ENCODE results near the gene NACC2.

Gene NACC2

DNA sequence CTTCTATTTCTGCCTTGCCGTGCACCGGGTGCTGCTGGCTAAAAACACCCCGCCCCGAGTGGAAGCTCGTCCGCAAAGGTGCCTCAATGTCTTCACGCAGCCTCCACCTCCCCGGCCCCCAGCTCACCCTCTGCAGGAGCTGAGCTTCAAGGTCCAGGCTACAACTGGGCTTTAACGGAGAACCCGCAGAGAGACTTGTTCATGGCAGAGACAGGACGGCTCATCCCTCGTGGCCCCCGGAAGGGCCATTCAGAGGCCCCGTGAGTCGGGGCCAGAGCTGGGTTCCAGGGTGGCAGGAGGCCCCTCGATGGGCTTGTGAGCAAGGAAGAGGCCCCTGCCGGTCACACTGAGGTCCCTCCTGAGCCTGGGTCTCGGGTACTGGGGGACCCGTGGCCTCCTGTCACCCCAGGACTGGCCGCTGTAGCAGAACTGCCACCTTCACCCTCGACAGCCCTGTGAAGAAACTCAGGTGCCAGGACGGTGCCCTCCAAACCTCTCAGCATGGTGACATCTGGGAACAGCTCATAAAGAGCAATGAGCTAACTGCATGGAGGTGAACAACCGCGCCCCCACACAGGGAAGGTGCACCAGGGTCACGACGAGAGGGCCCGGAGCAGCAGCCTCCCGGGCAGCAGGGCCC, 75.9 kb downstream of the NACC2 start:
- peaks cover 0 to 27% of the 10 kb centered on the region in 2 donors for H3K4me1 ChIP-seq (ENCODE audit: control insufficient read depth in 1 of 2, insufficient read depth in 2 of 2, low read length in 2 of 2)
- H3K4me3 ChIP-seq (ENCODE audit: low read depth in 1 of 2, low read length in 2 of 2), result no peak overlapping the region
- no peak overlapping the region for H3K27ac ChIP-seq (ENCODE audit: low read length)
- no peaks in the 10 kb centered on the region for H3K27me3 ChIP-seq (ENCODE audit: low read depth, low read length)
- no peaks in the 10 kb centered on the region for H3K9me3 ChIP-seq (ENCODE audit: control insufficient read depth in 1 of 2, low read length in 2 of 2)
- peaks cover 0 to 10% of the 10 kb centered on the region in 2 donors for H3K36me3 ChIP-seq (ENCODE audit: control insufficient read depth in 1 of 2, insufficient read depth in 2 of 2, low read length in 2 of 2)

DNA sequence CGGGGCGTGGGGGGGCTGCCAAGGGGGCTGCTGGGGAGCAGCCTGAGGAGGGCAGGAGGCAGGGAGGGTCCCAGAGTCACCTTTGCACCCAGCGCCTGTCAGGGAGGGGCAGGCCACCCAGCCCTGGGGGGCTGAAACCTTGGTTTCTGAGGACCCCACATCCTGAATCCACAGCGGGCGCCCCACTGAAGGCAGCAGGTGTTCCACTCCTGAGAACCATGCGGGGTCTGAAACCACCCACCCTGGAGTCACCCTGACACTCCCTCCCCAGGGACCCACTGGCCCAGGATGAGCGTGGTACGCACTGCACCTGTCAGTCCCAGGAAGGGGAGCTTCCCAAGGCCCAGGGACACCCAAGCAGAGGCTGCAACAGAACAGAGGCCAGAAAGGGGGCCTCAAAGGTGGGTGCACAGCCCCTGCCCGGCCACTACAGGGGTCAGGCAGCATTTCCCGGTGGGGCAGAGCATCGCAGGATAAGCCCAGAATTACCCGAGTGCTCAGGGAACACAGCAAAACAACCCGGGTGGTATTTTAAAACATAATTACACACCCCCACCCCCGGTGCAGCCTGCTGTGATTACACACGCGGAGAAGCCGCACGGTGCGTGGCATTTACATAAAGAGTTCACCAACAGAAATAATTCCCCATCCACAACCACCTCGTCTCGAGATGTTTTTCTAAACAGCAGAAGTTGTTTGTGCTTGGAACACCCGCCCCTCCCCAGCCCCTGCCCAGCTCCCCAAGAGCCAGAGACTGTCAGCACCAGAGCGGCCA, 76.6 kb downstream of the NACC2 start:
- Histone ChIP-seq H3K27ac (ENCODE audit: low read length) (no peak overlapping the region), H3K4me3 (ENCODE audit: low read depth in 1 of 2, low read length in 2 of 2) (no peak overlapping the region), H3K27me3 (ENCODE audit: low read depth, low read length) (no peaks in the 10 kb centered on the region), H3K9me3 (ENCODE audit: control insufficient read depth in 1 of 2, low read length in 2 of 2) (no peaks in the 10 kb centered on the region), H3K36me3 (ENCODE audit: control insufficient read depth in 1 of 2, insufficient read depth in 2 of 2, low read length in 2 of 2) (peaks cover 0 to 14% of the 10 kb centered on the region in 2 donors), H3K4me1 (ENCODE audit: control insufficient read depth in 1 of 2, insufficient read depth in 2 of 2, low read length in 2 of 2) (peaks cover 0 to 20% of the 10 kb centered on the region in 2 donors)

- H3K27me3 ChIP-seq (ENCODE audit: low read depth, low read length), result no peaks in the 10 kb centered on the region
- peaks cover 0 to 17% of the 10 kb centered on the region in 2 donors for H3K36me3 ChIP-seq (ENCODE audit: control insufficient read depth in 1 of 2, insufficient read depth in 2 of 2, low read length in 2 of 2)
- peaks cover 0 to 21% of the 10 kb centered on the region in 2 donors for H3K4me1 ChIP-seq (ENCODE audit: control insufficient read depth in 1 of 2, insufficient read depth in 2 of 2, low read length in 2 of 2)
- no peak overlapping the region for H3K4me3 ChIP-seq (ENCODE audit: low read depth in 1 of 2, low read length in 2 of 2)
- H3K9me3 ChIP-seq (ENCODE audit: control insufficient read depth in 1 of 2, low read length in 2 of 2), result no peaks in the 10 kb centered on the region
- no peak overlapping the region for H3K27ac ChIP-seq (ENCODE audit: low read length)
Observed at GRCh38 chr9:136017289-136018190, 77.5 kb downstream of the NACC2 start.

- no peaks in the 10 kb centered on the region for H3K9me3 ChIP-seq (ENCODE audit: control insufficient read depth in 1 of 2, low read length in 2 of 2)
- no peak overlapping the region for H3K4me3 ChIP-seq (ENCODE audit: low read depth in 1 of 2, low read length in 2 of 2)
- H3K36me3 ChIP-seq (ENCODE audit: control insufficient read depth in 1 of 2, insufficient read depth in 2 of 2, low read length in 2 of 2), result peaks cover 0 to 15% of the 10 kb centered on the region in 2 donors
- H3K27ac ChIP-seq (ENCODE audit: low read length), result no peak overlapping the region
- H3K4me1 ChIP-seq (ENCODE audit: control insufficient read depth in 1 of 2, insufficient read depth in 2 of 2, low read length in 2 of 2), result peaks cover 0 to 29% of the 10 kb centered on the region in 2 donors
- no peaks in the 10 kb centered on the region for H3K27me3 ChIP-seq (ENCODE audit: low read depth, low read length)
Observed at GRCh38 chr9:136016572-136017288, 78.4 kb downstream of the NACC2 start.

DNA sequence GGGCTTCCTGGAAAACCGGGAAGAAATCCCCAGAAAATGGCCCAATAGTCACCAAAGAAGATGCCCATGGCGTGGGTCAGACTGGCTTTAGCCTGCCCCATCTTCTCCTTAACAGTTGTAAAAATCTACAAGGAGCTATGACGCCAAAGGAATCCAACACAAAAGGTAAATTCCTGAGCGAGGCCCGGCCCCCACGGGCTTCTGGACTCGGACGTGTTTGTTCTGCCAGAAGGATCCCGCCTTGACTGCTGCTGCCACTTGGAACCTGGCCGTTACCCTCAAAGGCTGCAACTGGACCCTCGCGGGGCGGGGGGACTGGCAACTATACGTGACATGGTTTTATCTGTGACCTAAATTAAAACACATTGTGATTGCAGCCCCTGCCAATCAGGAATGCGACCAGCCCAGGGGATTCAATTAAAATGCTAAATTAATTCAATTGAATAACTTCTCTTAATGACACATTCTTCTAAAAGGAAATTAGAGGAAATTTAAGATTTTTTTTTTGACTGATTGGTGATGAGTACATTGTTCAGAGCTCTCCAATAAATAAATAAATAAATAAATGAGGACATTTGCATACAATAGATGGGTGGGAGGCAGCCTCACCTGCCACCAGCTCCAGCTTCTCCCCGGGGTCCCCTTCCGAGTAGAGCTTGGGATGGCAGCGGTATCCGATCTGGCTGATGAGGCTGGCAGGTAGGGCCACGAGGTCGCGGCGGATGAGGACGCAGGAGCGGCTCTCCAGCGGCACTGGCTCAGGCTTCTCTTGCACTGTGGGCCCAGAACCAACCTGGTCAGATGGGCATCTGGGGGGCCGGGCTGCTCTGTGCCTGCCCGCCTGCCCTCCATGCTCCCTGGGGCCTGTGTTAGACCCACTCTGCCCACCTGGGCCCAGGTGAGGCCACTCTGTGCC, 79.2 kb downstream of the NACC2 start:
- Histone ChIP-seq H3K4me1 (ENCODE audit: control insufficient read depth in 1 of 2, insufficient read depth in 2 of 2, low read length in 2 of 2) (peaks cover 0 to 34% of the 10 kb centered on the region in 2 donors), H3K9me3 (ENCODE audit: control insufficient read depth in 1 of 2, low read length in 2 of 2) (no peaks in the 10 kb centered on the region), H3K36me3 (ENCODE audit: control insufficient read depth in 1 of 2, insufficient read depth in 2 of 2, low read length in 2 of 2) (peaks cover 2 to 24% of the 10 kb centered on the region in 2 donors), H3K27ac (ENCODE audit: low read length) (no peak overlapping the region), H3K4me3 (ENCODE audit: low read depth in 1 of 2, low read length in 2 of 2) (no peak overlapping the region), H3K27me3 (ENCODE audit: low read depth, low read length) (no peaks in the 10 kb centered on the region)

DNA sequence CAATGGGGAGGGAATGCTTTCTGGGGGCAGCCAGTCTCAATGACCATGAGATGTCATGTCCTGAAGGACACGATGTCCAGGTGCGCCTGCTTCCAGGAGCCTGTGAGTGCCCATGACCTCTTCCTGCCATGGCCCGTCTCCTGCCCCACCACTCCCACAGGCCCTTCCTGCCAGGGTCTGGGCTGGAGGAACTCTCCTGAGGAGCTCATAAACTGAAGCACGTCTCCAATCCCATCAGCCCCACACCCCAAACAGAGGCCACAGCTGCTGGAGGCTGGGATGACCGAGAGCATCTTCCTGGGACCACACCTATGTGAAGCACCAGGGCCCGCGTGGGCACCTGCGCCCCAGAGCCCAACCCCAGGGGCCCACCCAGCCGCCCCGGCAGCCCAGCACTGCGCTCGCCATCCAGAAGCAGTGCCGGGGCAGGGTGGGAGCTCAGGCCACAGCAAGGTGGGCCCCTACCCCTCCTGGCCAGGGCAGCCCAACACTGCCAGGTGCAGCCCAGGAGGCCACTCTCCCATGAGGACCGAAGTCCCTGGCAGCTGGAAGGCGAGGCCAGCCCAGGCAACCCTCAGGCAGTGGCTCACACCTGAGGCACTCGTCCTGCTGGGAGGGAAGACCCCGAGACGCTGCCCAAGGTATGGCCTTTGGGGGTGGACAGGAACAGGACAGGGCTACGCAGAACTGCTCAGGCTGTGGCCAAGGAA, 80.0 kb downstream of the NACC2 start:
- peaks cover 2 to 32% of the 10 kb centered on the region in 2 donors for H3K36me3 ChIP-seq (ENCODE audit: control insufficient read depth in 1 of 2, insufficient read depth in 2 of 2, low read length in 2 of 2)
- H3K9me3 ChIP-seq (ENCODE audit: control insufficient read depth in 1 of 2, low read length in 2 of 2), result no peaks in the 10 kb centered on the region
- H3K4me1 ChIP-seq (ENCODE audit: control insufficient read depth in 1 of 2, insufficient read depth in 2 of 2, low read length in 2 of 2), result peaks cover 0 to 31% of the 10 kb centered on the region in 2 donors
- no peak overlapping the region for H3K27ac ChIP-seq (ENCODE audit: low read length)
- H3K4me3 ChIP-seq (ENCODE audit: low read depth in 1 of 2, low read length in 2 of 2), result no peak overlapping the region
- H3K27me3 ChIP-seq (ENCODE audit: low read depth, low read length), result no peaks in the 10 kb centered on the region

DNA sequence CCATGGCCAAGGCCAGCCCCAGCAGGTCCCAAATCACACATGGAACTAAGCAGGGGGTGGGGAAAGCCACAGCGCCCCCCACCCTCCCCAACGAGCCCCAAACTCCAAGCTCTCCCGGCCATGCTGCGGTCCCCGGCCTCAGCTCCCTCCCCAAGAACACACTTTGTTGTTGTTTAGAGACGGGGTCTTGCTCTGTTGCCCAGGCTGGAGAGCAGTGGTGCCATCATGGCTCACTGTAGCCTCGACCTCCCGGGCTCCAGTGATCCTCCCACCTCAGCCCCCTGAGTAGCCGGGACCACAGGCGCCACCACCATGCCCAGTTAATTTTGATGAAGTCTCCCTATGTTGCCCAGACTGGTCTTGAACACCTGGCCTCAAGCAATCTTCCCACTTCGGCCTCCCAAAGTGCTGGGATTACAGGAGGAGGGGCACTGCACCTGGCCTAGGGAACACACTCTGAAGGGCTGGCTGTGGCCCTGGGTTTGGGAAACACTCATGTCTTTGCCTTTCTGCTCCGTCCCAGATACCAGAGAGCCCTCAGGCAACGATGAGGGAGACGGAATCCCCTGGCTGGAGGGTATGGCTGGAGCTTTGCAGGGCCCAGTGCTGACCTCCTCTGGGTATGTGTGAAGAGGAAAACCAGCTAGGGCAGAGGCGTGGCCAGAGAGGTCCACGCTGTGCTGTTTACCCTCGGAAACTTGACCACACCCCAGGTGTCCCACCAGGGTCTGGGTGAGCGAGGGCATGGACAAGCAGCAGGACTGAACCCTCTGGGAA, 80.8 kb downstream of the NACC2 start:
- peaks cover 2 to 36% of the 10 kb centered on the region in 2 donors for H3K36me3 ChIP-seq (ENCODE audit: control insufficient read depth in 1 of 2, insufficient read depth in 2 of 2, low read length in 2 of 2)
- H3K4me3 ChIP-seq (ENCODE audit: low read depth in 1 of 2, low read length in 2 of 2), result no peak overlapping the region
- no peaks in the 10 kb centered on the region for H3K27me3 ChIP-seq (ENCODE audit: low read depth, low read length)
- H3K27ac ChIP-seq (ENCODE audit: low read length), result no peak overlapping the region
- H3K4me1 ChIP-seq (ENCODE audit: control insufficient read depth in 1 of 2, insufficient read depth in 2 of 2, low read length in 2 of 2), result peaks cover 0 to 27% of the 10 kb centered on the region in 2 donors
- no peaks in the 10 kb centered on the region for H3K9me3 ChIP-seq (ENCODE audit: control insufficient read depth in 1 of 2, low read length in 2 of 2)

GRCh38 chr9:136013524-136014034, 81.5 kb downstream of the NACC2 start:
- H3K36me3 ChIP-seq (ENCODE audit: control insufficient read depth in 1 of 2, insufficient read depth in 2 of 2, low read length in 2 of 2), result peaks cover 2 to 39% of the 10 kb centered on the region in 2 donors
- H3K27me3 ChIP-seq (ENCODE audit: low read depth, low read length), result no peaks in the 10 kb centered on the region
- H3K4me3 ChIP-seq (ENCODE audit: low read depth in 1 of 2, low read length in 2 of 2), result no peak overlapping the region
- no peaks in the 10 kb centered on the region for H3K9me3 ChIP-seq (ENCODE audit: control insufficient read depth in 1 of 2, low read length in 2 of 2)
- peaks cover 0 to 28% of the 10 kb centered on the region in 2 donors for H3K4me1 ChIP-seq (ENCODE audit: control insufficient read depth in 1 of 2, insufficient read depth in 2 of 2, low read length in 2 of 2)
- H3K27ac ChIP-seq (ENCODE audit: low read length), result no peak overlapping the region

- peaks cover 2 to 39% of the 10 kb centered on the region in 2 donors for H3K36me3 ChIP-seq (ENCODE audit: control insufficient read depth in 1 of 2, insufficient read depth in 2 of 2, low read length in 2 of 2)
- peaks cover 0 to 26% of the 10 kb centered on the region in 2 donors for H3K4me1 ChIP-seq (ENCODE audit: control insufficient read depth in 1 of 2, insufficient read depth in 2 of 2, low read length in 2 of 2)
- H3K27me3 ChIP-seq (ENCODE audit: low read depth, low read length), result no peaks in the 10 kb centered on the region
- H3K27ac ChIP-seq (ENCODE audit: low read length), result no peak overlapping the region
- no peaks in the 10 kb centered on the region for H3K9me3 ChIP-seq (ENCODE audit: control insufficient read depth in 1 of 2, low read length in 2 of 2)
- no peak overlapping the region for H3K4me3 ChIP-seq (ENCODE audit: low read depth in 1 of 2, low read length in 2 of 2)
Observed at GRCh38 chr9:136013116-136013515, 82.0 kb downstream of the NACC2 start.

Data from muscle layer of duodenum (tissue), 2 donors.